ENCODE results near the gene PAQR8. TPM values are rescaled to one million over a fixed set of nuclear protein-coding genes. Genes with fewer than 3 reads are reported as not detected.

PAQR8 gene
- 2.4 and 5.3 TPM in 2 replicates for total RNA-seq

GRCh38 chr6:52361945-52362442 is at the start of gene PAQR8:
Gene PAQR8 (plus strand): TSS chr6:52362151. CDS start chr6:52403214, 41,063 bp downstream.

GRCh38 chr6:52419809-52420667 is 58.1 kb downstream of the PAQR8 start, which contains the start of gene EFHC1:
Gene EFHC1 (plus strand): TSS chr6:52420342. CDS start chr6:52420411, 69 bp downstream.

Other genes starting within 250 kb of the PAQR8 start
- not detected in 2 replicates for gene IL17A, start 175.8 kb upstream of the PAQR8 start, total RNA-seq
- not detected in 2 replicates for gene IL17F, start 117.7 kb upstream of the PAQR8 start, total RNA-seq
- 14.2 and 71.9 TPM in 2 replicates for gene MCM3, start 77.4 kb upstream of the PAQR8 start, total RNA-seq
- 15.8 and 22.0 TPM in 2 replicates for gene EFHC1, start 58.2 kb downstream of the PAQR8 start, total RNA-seq
- 56.7 and 170 TPM in 2 replicates for gene TRAM2, start 214.9 kb downstream of the PAQR8 start, total RNA-seq